ENCODE measurements around the gene MRPL23.

- no peak for TF ChIP-seq CTCF (IDR thresholded peaks at IDR 0.05)
- TF ChIP-seq SIN3A (IDR thresholded peaks at IDR 0.05; ENCODE audit: borderline replicate concordance, insufficient read depth, low read depth, low read length): no peak
Observed at GRCh38 chr11:1899686-1900085, 47.4 kb upstream of the MRPL23 start.

Data from Panc1 (cell line).